ENCODE measurements around the gene FILIP1L.

FILIP1L gene

GRCh38 chr3:99943931-99944761, 170.2 kb downstream of the FILIP1L start:
- DNase-seq: no peak

- no peak for DNase-seq
Observed at GRCh38 chr3:99941211-99941610, 173.1 kb downstream of the FILIP1L start.

- no peak for DNase-seq
Observed at GRCh38 chr3:99940350-99940749, 174.0 kb downstream of the FILIP1L start.

- DNase-seq: no peak
Observed at GRCh38 chr3:99939876-99940275, 174.4 kb downstream of the FILIP1L start.

- DNase-seq: no peak
Observed at GRCh38 chr3:99938270-99938911, 175.9 kb downstream of the FILIP1L start.

GRCh38 chr3:99934975-99935797, 179.1 kb downstream of the FILIP1L start:
- no peak for DNase-seq

GRCh38 chr3:99933971-99934750, 180.1 kb downstream of the FILIP1L start:
- no peak for DNase-seq

GRCh38 chr3:99931059-99931458, 183.2 kb downstream of the FILIP1L start:
- no peak for DNase-seq

- DNase-seq: no peak
Observed at GRCh38 chr3:99929745-99930139, 184.6 kb downstream of the FILIP1L start.

- DNase-seq: no peak
Observed at GRCh38 chr3:99928771-99929744, 185.2 kb downstream of the FILIP1L start.

- DNase-seq: no peak
Observed at GRCh38 chr3:99927671-99928457, 186.4 kb downstream of the FILIP1L start.

GRCh38 chr3:99925584-99926230, 188.6 kb downstream of the FILIP1L start:
- no peak for DNase-seq

- DNase-seq: no peak
Observed at GRCh38 chr3:99923873-99924272, 190.4 kb downstream of the FILIP1L start.

- DNase-seq: no peak
Observed at GRCh38 chr3:99921986-99922385, 192.3 kb downstream of the FILIP1L start.

GRCh38 chr3:99921377-99921695, 193.0 kb downstream of the FILIP1L start:
- DNase-seq: no peak

GRCh38 chr3:99920481-99921376, 193.6 kb downstream of the FILIP1L start:
- DNase-seq: no peak

GRCh38 chr3:99919694-99920093, 194.6 kb downstream of the FILIP1L start:
- DNase-seq: no peak

GRCh38 chr3:99918715-99919114, 195.6 kb downstream of the FILIP1L start:
- no peak for DNase-seq

- no peak for DNase-seq
Observed at GRCh38 chr3:99915906-99916432, 198.3 kb downstream of the FILIP1L start.

All from CD4-positive, alpha-beta T cell treated with Interleukin-12 subunit alpha and Interleukin-12 subunit beta, for 1 hour (primary cell).